ENCODE results near the gene CSAG2.

The CSAG2 gene

DNA sequence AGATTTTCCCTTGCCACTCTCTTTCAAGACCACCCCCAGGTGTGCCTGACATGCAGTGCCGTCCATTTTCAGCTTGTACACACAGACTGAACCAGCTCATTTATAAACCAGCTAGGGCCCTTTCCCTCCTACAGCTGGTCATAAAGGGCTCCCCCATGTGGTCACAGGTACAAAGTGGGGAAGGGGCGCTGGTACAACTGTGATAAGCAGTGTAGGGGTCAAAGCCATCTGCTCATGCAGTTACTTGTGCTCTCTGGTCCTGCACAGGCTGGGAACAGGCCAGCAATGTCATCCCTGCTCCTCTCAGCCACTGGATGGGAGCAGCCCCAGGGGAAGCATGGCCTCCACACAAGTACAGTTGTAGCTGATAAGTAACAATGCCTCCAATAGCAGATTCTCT is 50.8 kb downstream of the CSAG2 start:
- no peak for DNase-seq

Measured in amniotic stem cell (primary cell).